MM.1S (cell line): ENCODE measurements around the gene LARGE1.

Experiments used
- DNase-seq: peaks from one replicate; pipeline ENCODE4 v3.0.0-alpha.2; 2015
- H2AFZ ChIP-seq: fragments of 300-600 bp; sonication (generic); 2 replicates; pipeline ENCODE4 v1.6.0; 2016; ENCODE audit warnings: antibody characterized with exemption, low read length
- H3F3A ChIP-seq: fragments of 300-600 bp; sonication (generic); 2 replicates; pipeline ENCODE4 v1.6.1; 2016; ENCODE audit warnings: mild to moderate bottlenecking, antibody characterized with exemption, low read length, moderate library complexity, mixed read lengths; ENCODE audit not compliant: insufficient read depth
- H3K27ac ChIP-seq: fragments of 300-600 bp; sonication (generic); 2 replicates; pipeline ENCODE4 v1.5.1; 2016; ENCODE audit warnings: mild to moderate bottlenecking, low read length
- H3K27me3 ChIP-seq: fragments of 300-600 bp; sonication (generic); replicated peaks from 2 replicates; pipeline ENCODE4 v1.6.0; 2016; ENCODE audit warnings: low read length; ENCODE audit not compliant: insufficient read depth
- H3K36me3 ChIP-seq: fragments of 300-600 bp; sonication (generic); replicated peaks from 2 replicates; pipeline ENCODE4 v1.6.1; 2016; ENCODE audit warnings: mild to moderate bottlenecking, low read length, mixed read lengths; ENCODE audit not compliant: insufficient read depth
- H3K4me1 ChIP-seq: fragments of 300-600 bp; sonication (generic); 2 replicates; pipeline ENCODE4 v1.6.1; 2016; ENCODE audit warnings: low read length, mixed read lengths
- H3K4me2 ChIP-seq: fragments of 300-600 bp; sonication (generic); 2 replicates; pipeline ENCODE4 v1.6.0; 2016; ENCODE audit warnings: low read depth, low read length
- H3K4me3 ChIP-seq: fragments of 300-600 bp; sonication (generic); 2 replicates; pipeline ENCODE4 v1.5.1; 2016; ENCODE audit warnings: low read length, mixed read lengths
- H3K79me2 ChIP-seq: fragments of 300-600 bp; sonication (generic); 2 replicates; pipeline ENCODE4 v1.6.1; 2016; ENCODE audit warnings: mixed run types, low read length, mixed read lengths
- H3K9ac ChIP-seq: fragments of 300-600 bp; sonication (generic); 2 replicates; pipeline ENCODE4 v1.6.1; 2016; ENCODE audit warnings: low read length, mixed read lengths
- H3K9me2 ChIP-seq: fragments of 300-600 bp; sonication (generic); replicated peaks from 2 replicates; pipeline ENCODE4 v1.6.1; 2016; ENCODE audit warnings: mild to moderate bottlenecking, low read length, mixed read lengths; ENCODE audit not compliant: insufficient read depth
- H3K9me3 ChIP-seq: fragments of 300-600 bp; sonication (generic); replicated peaks from 2 replicates; pipeline ENCODE4 v1.6.1; 2016; ENCODE audit warnings: mild to moderate bottlenecking, low read length, mixed read lengths; ENCODE audit not compliant: insufficient read depth
- H4K20me1 ChIP-seq: fragments of 300-600 bp; sonication (generic); 2 replicates; pipeline ENCODE4 v1.6.1; 2016; ENCODE audit warnings: mild to moderate bottlenecking, low read length, moderate library complexity, mixed read lengths; ENCODE audit not compliant: insufficient read depth
- EZH2 ChIP-seq: fragments of 300-600 bp; sonication (generic); optimal IDR thresholded peaks from 2 replicates; pipeline ENCODE3; 2017; ENCODE audit warnings: low read depth, mild to moderate bottlenecking, antibody characterized with exemption, low read length, mixed read lengths
- EZH2phosphoT487 ChIP-seq: fragments of 300-600 bp; sonication (generic); IDR thresholded peaks from 2 replicates; pipeline ENCODE4 v1.6.1; 2018; ENCODE audit warnings: antibody characterized with exemption, low read length
- TF ChIP-seq, protein P1 (sequence below): fragments of 300-600 bp; sonication (generic); IDR thresholded peaks from 2 replicates; pipeline ENCODE4 v1.5.1; 2016; ENCODE audit warnings: antibody characterized with exemption, low read length, mixed read lengths

The LARGE1 gene

DNA sequence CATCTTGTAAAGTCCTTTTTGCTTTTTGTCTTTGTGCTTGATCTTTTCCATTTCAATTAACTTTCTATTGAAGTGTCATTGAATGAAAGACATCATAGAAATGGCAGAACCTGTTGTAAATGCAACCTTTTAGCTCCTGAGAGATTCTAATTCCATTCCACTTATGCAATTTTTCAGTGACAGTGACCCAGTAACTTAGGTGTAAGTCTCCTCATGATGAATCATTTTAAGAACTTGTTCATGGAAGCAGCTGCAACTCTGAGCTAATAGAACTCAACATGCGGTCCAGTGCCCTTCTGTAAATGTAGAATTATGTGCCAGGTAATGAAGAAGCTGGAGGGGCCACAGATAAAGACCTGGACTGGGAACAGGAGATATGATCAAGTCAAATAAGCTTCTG, 463.8 kb downstream of the LARGE1 start:
- H3K9me2 ChIP-seq: no peaks in the 10 kb centered on the region
- no peak overlapping the region for H3K9ac ChIP-seq
- H3K4me3 ChIP-seq: no peak overlapping the region
- TF ChIP-seq, protein P1, sequence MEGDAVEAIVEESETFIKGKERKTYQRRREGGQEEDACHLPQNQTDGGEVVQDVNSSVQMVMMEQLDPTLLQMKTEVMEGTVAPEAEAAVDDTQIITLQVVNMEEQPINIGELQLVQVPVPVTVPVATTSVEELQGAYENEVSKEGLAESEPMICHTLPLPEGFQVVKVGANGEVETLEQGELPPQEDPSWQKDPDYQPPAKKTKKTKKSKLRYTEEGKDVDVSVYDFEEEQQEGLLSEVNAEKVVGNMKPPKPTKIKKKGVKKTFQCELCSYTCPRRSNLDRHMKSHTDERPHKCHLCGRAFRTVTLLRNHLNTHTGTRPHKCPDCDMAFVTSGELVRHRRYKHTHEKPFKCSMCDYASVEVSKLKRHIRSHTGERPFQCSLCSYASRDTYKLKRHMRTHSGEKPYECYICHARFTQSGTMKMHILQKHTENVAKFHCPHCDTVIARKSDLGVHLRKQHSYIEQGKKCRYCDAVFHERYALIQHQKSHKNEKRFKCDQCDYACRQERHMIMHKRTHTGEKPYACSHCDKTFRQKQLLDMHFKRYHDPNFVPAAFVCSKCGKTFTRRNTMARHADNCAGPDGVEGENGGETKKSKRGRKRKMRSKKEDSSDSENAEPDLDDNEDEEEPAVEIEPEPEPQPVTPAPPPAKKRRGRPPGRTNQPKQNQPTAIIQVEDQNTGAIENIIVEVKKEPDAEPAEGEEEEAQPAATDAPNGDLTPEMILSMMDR: no peak
- TF ChIP-seq EZH2 (no peak), EZH2phosphoT487 (no peak)
- no peaks in the 10 kb centered on the region for H3K9me3 ChIP-seq
- no peak overlapping the region for H2AFZ ChIP-seq
- H3K4me2 ChIP-seq: no peak overlapping the region
- H4K20me1 ChIP-seq: no peaks in the 10 kb centered on the region
- H3K36me3 ChIP-seq: no peaks in the 10 kb centered on the region
- no peaks in the 10 kb centered on the region for H3K4me1 ChIP-seq
- H3K27me3 ChIP-seq: no peaks in the 10 kb centered on the region
- no peak overlapping the region for H3K27ac ChIP-seq
- H3F3A ChIP-seq: no peaks in the 10 kb centered on the region
- no peak for DNase-seq
- no peaks in the 10 kb centered on the region for H3K79me2 ChIP-seq

DNA sequence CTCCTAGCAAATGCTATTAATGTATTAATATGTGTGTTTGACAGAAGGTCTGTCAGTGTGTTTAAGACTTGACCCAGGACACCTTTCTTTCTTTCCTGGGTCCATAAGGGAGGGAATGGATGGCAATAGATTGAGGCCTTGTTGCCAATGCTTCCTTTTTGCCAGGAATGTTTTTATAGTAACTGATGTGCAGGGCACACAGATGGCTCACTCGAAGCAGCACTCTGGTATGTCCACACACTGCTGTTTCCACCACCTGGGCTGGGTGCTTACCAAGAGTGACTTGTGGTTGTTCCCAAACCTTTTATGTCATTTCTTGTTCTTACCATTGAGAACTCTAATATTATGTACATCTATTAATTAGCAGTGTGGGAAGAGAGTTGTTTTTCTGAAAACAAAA, 465.2 kb downstream of the LARGE1 start:
- TF ChIP-seq EZH2 (no peak), EZH2phosphoT487 (no peak)
- TF ChIP-seq, protein P1: no peak
- Histone ChIP-seq H3K9me3 (no peaks in the 10 kb centered on the region), H2AFZ (no peak overlapping the region), H4K20me1 (no peaks in the 10 kb centered on the region), H3K4me2 (no peak overlapping the region), H3K27ac (no peak overlapping the region), H3F3A (no peaks in the 10 kb centered on the region), H3K9ac (no peak overlapping the region), H3K27me3 (no peaks in the 10 kb centered on the region), H3K79me2 (peaks cover 3% of the 10 kb centered on the region; the same call in 1 of the 2 replicates), H3K9me2 (no peaks in the 10 kb centered on the region), H3K4me1 (no peaks in the 10 kb centered on the region), H3K36me3 (no peaks in the 10 kb centered on the region), H3K4me3 (no peak overlapping the region)
- no peak for DNase-seq

DNA sequence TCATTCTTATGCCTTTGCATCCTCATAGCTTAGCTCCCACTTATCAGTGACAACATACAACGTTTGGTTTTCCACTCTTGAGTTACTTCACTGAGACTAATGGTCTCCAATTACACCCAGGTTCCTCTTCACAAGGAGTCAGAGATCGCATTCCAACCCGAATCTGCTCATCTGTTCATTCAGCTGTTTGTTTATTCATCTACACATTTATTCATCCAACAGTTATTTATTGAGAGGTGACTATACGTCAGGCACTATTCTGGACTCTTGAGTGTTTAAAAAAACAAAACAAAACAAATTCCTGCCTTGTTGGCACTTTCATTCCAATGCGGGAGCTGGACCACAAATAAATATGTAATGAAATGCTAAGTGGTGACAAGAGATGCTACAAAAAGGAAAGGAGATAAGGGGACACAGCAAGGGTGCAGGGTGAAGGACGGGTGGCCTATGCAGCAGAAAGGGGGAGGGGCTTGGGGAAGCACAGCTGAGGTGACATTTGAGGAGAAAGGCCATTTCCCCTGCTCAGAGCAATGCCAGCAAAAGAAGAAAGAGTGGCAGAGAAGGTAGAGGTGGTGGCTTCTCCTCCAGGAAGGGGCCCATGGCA, 468.3 kb downstream of the LARGE1 start:
- Histone ChIP-seq H3K9me3 (no peaks in the 10 kb centered on the region), H4K20me1 (no peaks in the 10 kb centered on the region), H3F3A (no peaks in the 10 kb centered on the region), H3K36me3 (no peaks in the 10 kb centered on the region), H2AFZ (no peak overlapping the region), H3K27ac (no peak overlapping the region), H3K4me3 (no peak overlapping the region), H3K27me3 (no peaks in the 10 kb centered on the region), H3K4me2 (no peak overlapping the region), H3K4me1 (no peaks in the 10 kb centered on the region), H3K9me2 (no peaks in the 10 kb centered on the region), H3K9ac (no peak overlapping the region), H3K79me2 (peaks cover 3% of the 10 kb centered on the region; the same call in 1 of the 2 replicates)
- TF ChIP-seq, protein P1: no peak
- no peak for TF ChIP-seq EZH2
- no peak for TF ChIP-seq EZH2phosphoT487
- no peak for DNase-seq
